GM19467 (cell line): ENCODE results near the gene HCK.

Experiments
- ATAC-seq: cut with Tn5 transposase; IDR thresholded peaks from one replicate; pipeline ENCODE4 v1.9.1; 2021; ENCODE audit warnings: mild to moderate bottlenecking, moderate library complexity; ENCODE audit not compliant: unreplicated experiment

The HCK gene

GRCh38 chr20:32057656-32058184, 5.7 kb downstream of the HCK start:
- no peak for ATAC-seq

GRCh38 chr20:32059189-32059588, 7.1 kb downstream of the HCK start:
- no peak for ATAC-seq

- no peak for ATAC-seq
Observed at GRCh38 chr20:32062776-32063170, 10.7 kb downstream of the HCK start.

- ATAC-seq: no peak
Observed at GRCh38 chr20:32063695-32064094, 11.7 kb downstream of the HCK start.

- ATAC-seq: no peak
Observed at GRCh38 chr20:32064667-32065066, 12.6 kb downstream of the HCK start.

GRCh38 chr20:32067234-32067821, 15.3 kb downstream of the HCK start:
- no peak for ATAC-seq

GRCh38 chr20:32068174-32068573, 16.1 kb downstream of the HCK start:
- ATAC-seq: no peak

- ATAC-seq: no peak
Observed at GRCh38 chr20:32069711-32070110, 17.7 kb downstream of the HCK start.

GRCh38 chr20:32070282-32070681, 18.2 kb downstream of the HCK start:
- ATAC-seq: no peak

GRCh38 chr20:32070690-32071213, 18.7 kb downstream of the HCK start:
- ATAC-seq: no peak

- no peak for ATAC-seq
Observed at GRCh38 chr20:32071395-32072167, 19.5 kb downstream of the HCK start.

GRCh38 chr20:32072168-32072750, 20.2 kb downstream of the HCK start:
- ATAC-seq: no peak

GRCh38 chr20:32075534-32075933, 23.5 kb downstream of the HCK start:
- ATAC-seq: no peak

GRCh38 chr20:32077190-32077589, 25.1 kb downstream of the HCK start:
- no peak for ATAC-seq

GRCh38 chr20:32078322-32078721, 26.3 kb downstream of the HCK start:
- ATAC-seq: no peak

GRCh38 chr20:32078791-32079190, 26.7 kb downstream of the HCK start:
- no peak for ATAC-seq

GRCh38 chr20:32079655-32080109, 27.6 kb downstream of the HCK start:
- ATAC-seq: no peak

GRCh38 chr20:32080783-32081182, 28.7 kb downstream of the HCK start:
- ATAC-seq: no peak

- no peak for ATAC-seq
Observed at GRCh38 chr20:32083469-32083868, 31.4 kb downstream of the HCK start.

- no peak for ATAC-seq
Observed at GRCh38 chr20:32087070-32087469, 35.0 kb downstream of the HCK start.

- no peak for ATAC-seq
Observed at GRCh38 chr20:32088759-32089158, 36.7 kb downstream of the HCK start.
